Endothelial cell of umbilical vein (primary cell): ENCODE data around the gene CCDC194. TPM values are rescaled to one million over a fixed set of nuclear protein-coding genes. Genes with fewer than 3 reads are reported as not detected.

Experiments
- BruUV-seq: library from RNA; stranded (reverse); fragments of 400-500 nt; replicated peaks from 2 replicates; lab custom pipeline; 2021; lab: Mats Ljungman, UMichigan
- CTCF ChIA-PET: fragments of 300-600, 350-600 bp; sonication (Branson Sonifier 250); formaldehyde crosslinking; loops from one replicate; lab custom pipeline; 2021; ENCODE audit warnings: antibody characterized with exemption, inconsistent platforms; lab: Charles Lee
- POLR2A ChIA-PET: fragments of 300-600, 350-600 bp; sonication (Branson Sonifier 250); formaldehyde crosslinking; loops from one replicate; lab custom pipeline; 2021; ENCODE audit warnings: antibody characterized with exemption, inconsistent platforms; lab: Charles Lee
- DNase-seq: peaks from one replicate; pipeline ENCODE4 v3.0.0-alpha.2; 2011; ENCODE audit warnings: low read depth, low spot score
- FAIRE-seq: peaks from 2 replicates; lab custom pipeline; 2011; peaks lifted over from hg19 to GRCh38; lab: Jason Lieb, UNC
- H2AFZ ChIP-seq: 2 replicates; pipeline ENCODE4 v1.6.0; 2012; ENCODE audit warnings: low read depth, low read length, control low read depth, inconsistent platforms
- H3K27ac ChIP-seq: 2 replicates; pipeline ENCODE4 v1.5.1; 2011; ENCODE audit warnings: low read depth, mild to moderate bottlenecking, control low read depth, low read length, moderate library complexity; ENCODE audit not compliant: insufficient read depth
- H3K27me3 ChIP-seq, 2 experiments: 2 replicates each; pipeline versions ENCODE4 v1.6.0 to v1.6.1; 2011; ENCODE audit warnings: low read length in 2 of 2, mixed read lengths in 1 of 2; ENCODE audit not compliant: control insufficient read depth in 2 of 2, insufficient read depth in 2 of 2
- H3K36me3 ChIP-seq, 2 experiments: 2 replicates in 1 of 2; 3 replicates in 1 of 2; pipeline ENCODE4 v1.5.1; 2011; ENCODE audit warnings: low read length in 2 of 2, mild to moderate bottlenecking in 1 of 2, moderate library complexity in 1 of 2; ENCODE audit not compliant: control insufficient read depth in 2 of 2, insufficient read depth in 2 of 2; ENCODE audit errors: extremely low read depth in 1 of 2
- H3K4me1 ChIP-seq: 3 replicates; pipeline ENCODE4 v1.5.1; 2011; ENCODE audit warnings: mild to moderate bottlenecking, low read length; ENCODE audit not compliant: control insufficient read depth, insufficient read depth; ENCODE audit errors: extremely low read depth
- H3K4me2 ChIP-seq: 2 replicates; pipeline ENCODE4 v1.6.1; 2011; ENCODE audit warnings: low read length, control low read depth, mixed read lengths; ENCODE audit not compliant: insufficient read depth
- H3K4me3 ChIP-seq, 3 experiments: fragments of 200-600 bp in 1 of 3; sonication (generic), shearing (Covaris generic) in 1 of 3; replicated peaks in 1 of 3; 2 replicates each; pipeline ENCODE4 v1.5.1; 2011 to 2016; ENCODE audit warnings: control low read depth in 3 of 3, low read length in 3 of 3, mild to moderate bottlenecking in 2 of 3, inconsistent platforms in 1 of 3, low read depth in 1 of 3, moderate library complexity in 1 of 3; ENCODE audit not compliant: insufficient read depth in 1 of 3
- H3K79me2 ChIP-seq: 2 replicates; pipeline ENCODE4 v1.6.0; 2012; ENCODE audit warnings: low read length, inconsistent platforms; ENCODE audit not compliant: control insufficient read depth, insufficient read depth
- H3K9ac ChIP-seq: replicated peaks from 2 replicates; pipeline ENCODE3; 2011; ENCODE audit warnings: low read length, control low read depth; ENCODE audit not compliant: insufficient read depth; ENCODE audit errors: extremely low read depth
- H3K9me1 ChIP-seq: replicated peaks from 3 replicates; pipeline ENCODE4 v1.6.0; 2011; ENCODE audit warnings: mild to moderate bottlenecking, low read length; ENCODE audit not compliant: control insufficient read depth, insufficient read depth; ENCODE audit errors: extremely low read depth
- H3K9me3 ChIP-seq: replicated peaks from 2 replicates; pipeline ENCODE4 v1.5.1; 2012; ENCODE audit warnings: low read length, inconsistent platforms; ENCODE audit not compliant: control insufficient read depth, insufficient read depth
- H4K20me1 ChIP-seq: replicated peaks from 2 replicates; pipeline ENCODE3; 2011; ENCODE audit warnings: mild to moderate bottlenecking, low read length; ENCODE audit not compliant: control insufficient read depth, insufficient read depth; ENCODE audit errors: extremely low read depth
- CTCF ChIP-seq, 2 donors: IDR thresholded peaks; 1 replicate in 1 of 2; 2 replicates in 1 of 2; pipeline ENCODE4 v1.5.1; 2011; ENCODE audit warnings: low read length in 2 of 2, mild to moderate bottlenecking in 2 of 2, moderate library complexity in 2 of 2, control low read depth in 1 of 2, inconsistent platforms in 1 of 2, low read depth in 1 of 2; ENCODE audit not compliant: insufficient read depth in 1 of 2; ENCODE audit errors: extremely low read depth in 1 of 2
- EZH2 ChIP-seq: IDR thresholded peaks from 2 replicates; pipeline ENCODE4 v1.6.1; 2012; ENCODE audit warnings: borderline replicate concordance, low read depth, mild to moderate bottlenecking, moderate library complexity, low read length, inconsistent platforms; ENCODE audit not compliant: severe bottlenecking
- FOS ChIP-seq: IDR thresholded peaks from 2 replicates; pipeline ENCODE4 v1.6.1; 2011; ENCODE audit warnings: mild to moderate bottlenecking, low read length, moderate library complexity, borderline replicate concordance; ENCODE audit not compliant: insufficient read depth
- GATA2 ChIP-seq: IDR thresholded peaks from 2 replicates; pipeline ENCODE4 v1.7.0; 2011; ENCODE audit warnings: low read depth, mild to moderate bottlenecking, moderate library complexity, mixed read lengths, low read length; ENCODE audit not compliant: insufficient read length, insufficient read depth
- JUN ChIP-seq: IDR thresholded peaks from 2 replicates; pipeline ENCODE4 v1.6.1; 2011; ENCODE audit warnings: borderline replicate concordance, low read depth; ENCODE audit not compliant: insufficient read length, insufficient read depth
- MYC ChIP-seq: IDR thresholded peaks from one replicate; pipeline ENCODE4 v1.6.1; 2011; ENCODE audit warnings: mild to moderate bottlenecking, low read depth, low read length
- POLR2A ChIP-seq: IDR thresholded peaks from 2 replicates; pipeline ENCODE4 v1.6.1; 2012; ENCODE audit warnings: low read depth, mild to moderate bottlenecking, control low read depth, low read length
- POLR2AphosphoS5 ChIP-seq: IDR thresholded peaks from 2 replicates; pipeline ENCODE4 v1.6.1; 2012; ENCODE audit warnings: low read depth, mild to moderate bottlenecking, control low read depth, low read length, moderate library complexity; ENCODE audit not compliant: insufficient read depth
- dilution Hi-C: fragments of 300-500 bp; cut with MboI; formaldehyde crosslinking; loops from one replicate; pipeline ENCODE4 v1.15.0; 2019; ENCODE audit warnings: low sequenced_read_pairs; ENCODE audit not compliant: extremely low pct_ligation_motif_present
- intact Hi-C: fragments of 100-400 bp; cut with micrococcal nuclease; formaldehyde crosslinking; loops from one replicate; pipeline ENCODE4 v1.10.0; 2022
- polyA plus RNA-seq, 4 experiments: library from polyadenylated mRNA; depleted of rRNA in 3 of 4; stranded (reverse) in 3 of 4; unstranded in 1 of 4; fragments of >200 nt; gene quantifications; 2 replicates each; pipeline versions ENCODE4 v1.2.1 to v1.2.3, GENCODE V29; 2011 to 2012; ENCODE audit warnings: missing spikeins in 1 of 4
- total RNA-seq: library from RNA; stranded (reverse); gene quantifications from 2 replicates; pipeline ENCODE4 v1.2.3, GENCODE V29; 2021
- TF ChIP-seq, protein P1 (sequence below): IDR thresholded peaks from 2 replicates; pipeline ENCODE4 v1.6.1; 2011; ENCODE audit not compliant: insufficient read depth, insufficient read length

CCDC194 gene
- total and polyA plus RNA-seq, 2 donors (not counting 3 experiments of a cell fraction or from before 2014, with no cell fraction given), result 0.12 TPM; not detected in 1

GRCh38 chr19:17431417-17431816, 37.4 kb upstream of the CCDC194 start:
- TF ChIP-seq JUN (no peak), FOS (no peak), EZH2 (no peak), CTCF (IDR thresholded peaks at IDR 0.05; ENCODE audit: extremely low read depth in 1 of 2, insufficient read depth in 1 of 2, low read depth in 1 of 2, low read length in 2 of 2) (no peak), POLR2A (no peak), GATA2 (no peak), MYC (no peak), POLR2AphosphoS5 (no peak)
- TF ChIP-seq, protein P1, sequence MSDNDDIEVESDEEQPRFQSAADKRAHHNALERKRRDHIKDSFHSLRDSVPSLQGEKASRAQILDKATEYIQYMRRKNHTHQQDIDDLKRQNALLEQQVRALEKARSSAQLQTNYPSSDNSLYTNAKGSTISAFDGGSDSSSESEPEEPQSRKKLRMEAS, result no peak
- H3K27me3 ChIP-seq, result no peaks in the 10 kb centered on the region
- no peaks in the 10 kb centered on the region for H3K9me1 ChIP-seq
- BruUV-seq, result no TSS peak
- CTCF ChIA-PET, result interaction anchor here (2.5 kb wide), 1 partner anchor 10 kb away, joined by 9 read pairs; no protein-coding TSS in a partner anchor
- H3K4me2 ChIP-seq, result no peak overlapping the region
- POLR2A ChIA-PET, result no interaction called here
- DNase-seq (no peak), FAIRE-seq (no peak)
- no peaks in the 10 kb centered on the region for H3K79me2 ChIP-seq
- H3K36me3 ChIP-seq, result no peaks in the 10 kb centered on the region
- H3K9me3 ChIP-seq, result no peaks in the 10 kb centered on the region
- dilution Hi-C loops (no loop called here), intact Hi-C loops (no loop called here)
- H3K4me3 ChIP-seq, result no peak overlapping the region
- H2AFZ ChIP-seq, result no peak overlapping the region
- no peaks in the 10 kb centered on the region for H4K20me1 ChIP-seq
- H3K4me1 ChIP-seq, result no peaks in the 10 kb centered on the region
- H3K9ac ChIP-seq, result no peak overlapping the region
- no peak overlapping the region for H3K27ac ChIP-seq
